Stimulated activated naive CD8-positive, alpha-beta T cell treated with anti-CD3 and anti-CD28 coated beads, Interleukin-15, Interleukin-2, amounts not matched to agents 100 U/mL and 50 U/mL, for 24 hours (primary cell): ENCODE data around the gene HAGH.

Source experiments
- ATAC-seq: fragments of 150-1000 bp; cut with Tn5 transposase; one replicate; pipeline ENCODE4 v1.10.0; 2021
- DNase-seq: peaks from one replicate; pipeline ENCODE4 v3.0.0; 2021

Gene HAGH

GRCh38 chr16:1786242-1787055 lies 40.2 kb downstream of the HAGH start:
- peak; percentile 4 for DNase-seq
- ATAC-seq: no peak

- DNase-seq (no peak), ATAC-seq (no peak)
These were observed 40.8 kb downstream of the HAGH start for GRCh38 chr16:1785846-1786170.

- DNase-seq: peak; percentile 4
- no peak for ATAC-seq
These were observed 41.4 kb downstream of the HAGH start for GRCh38 chr16:1784977-1785845.

GRCh38 chr16:1782408-1783264 lies 44.0 kb downstream of the HAGH start, which contains the start of the genes NUBP2 and SPSB3:
TSS of gene NUBP2 (plus strand) at chr16:1782960. CDS start at chr16:1783021, 61 bp downstream.
TSS of gene SPSB3 (minus strand) at chr16:1782571. CDS start at chr16:1781483, 1,088 bp downstream.
- ATAC-seq (peak; percentile 94), DNase-seq (peak; percentile 97)

GRCh38 chr16:1781758-1782407 lies 44.7 kb downstream of the HAGH start:
- DNase-seq (peak; percentile 54), ATAC-seq (peak; percentile 2)

GRCh38 chr16:1781254-1781653 lies 45.4 kb downstream of the HAGH start:
- DNase-seq: no peak
- no peak for ATAC-seq

GRCh38 chr16:1780677-1781072 lies 46.0 kb downstream of the HAGH start:
- DNase-seq: no peak
- no peak for ATAC-seq

GRCh38 chr16:1779741-1780676 lies 46.6 kb downstream of the HAGH start:
- ATAC-seq (no peak), DNase-seq (no peak)

- DNase-seq (no peak), ATAC-seq (no peak)
These were observed 47.4 kb downstream of the HAGH start for GRCh38 chr16:1779234-1779701.

- DNase-seq (no peak), ATAC-seq (no peak)
These were observed 48.1 kb downstream of the HAGH start for GRCh38 chr16:1778200-1779179.

GRCh38 chr16:1777375-1778199 lies 49.0 kb downstream of the HAGH start:
- DNase-seq (no peak), ATAC-seq (no peak)

- ATAC-seq (no peak), DNase-seq (no peak)
These were observed 49.6 kb downstream of the HAGH start for GRCh38 chr16:1776991-1777374.

- DNase-seq (no peak), ATAC-seq (no peak)
These were observed 50.0 kb downstream of the HAGH start for GRCh38 chr16:1776672-1776955.

- no peak for DNase-seq
- no peak for ATAC-seq
These were observed 50.6 kb downstream of the HAGH start for GRCh38 chr16:1775846-1776671.

- no peak for ATAC-seq
- DNase-seq: no peak
These were observed 51.4 kb downstream of the HAGH start for GRCh38 chr16:1775006-1775845.

- ATAC-seq (no peak), DNase-seq (no peak)
These were observed 52.2 kb downstream of the HAGH start for GRCh38 chr16:1774448-1774780.
